ENCODE measurements around the gene FBXO42. TPM values are rescaled to one million over a fixed set of nuclear protein-coding genes. Genes with fewer than 3 reads are reported as not detected.

FBXO42 gene
- total and polyA plus RNA-seq, 2 experiments from 2014 or later, result 6.0 to 20.7 TPM

GRCh38 chr1:16326833-16327404, 25.4 kb downstream of the FBXO42 start:
- Histone ChIP-seq H3K79me2 (replicated peaks; ENCODE audit: insufficient read depth) (peaks cover 81% of the 10 kb centered on the region), H3K9me2 (ENCODE audit: insufficient read depth) (no peaks in the 10 kb centered on the region), H3K4me1 (ENCODE audit: insufficient read depth) (no peaks in the 10 kb centered on the region), H3K27ac (ENCODE audit: low read depth) (no peak overlapping the region), H3K27me3 (ENCODE audit: insufficient read depth) (no peaks in the 10 kb centered on the region), H2AFZ (no peak overlapping the region), H3K36me3 (ENCODE audit: insufficient read depth) (no peaks in the 10 kb centered on the region), H3K4me3 (no peak overlapping the region), H3K4me2 (no peak overlapping the region), H4K20me1 (replicated peaks; ENCODE audit: insufficient read depth) (peaks cover 15% of the 10 kb centered on the region), H3F3A (replicated peaks; ENCODE audit: low read depth) (no peaks in the 10 kb centered on the region)
- no peaks in the 10 kb centered on the region for H3K9me3 Mint-ChIP-seq
- peaks cover 1% of the 10 kb centered on the region for H3K27me3 Mint-ChIP-seq (ENCODE audit: insufficient read depth, low read depth, poor library complexity)
- no peak for DNase-seq (ENCODE audit: low spot score)
- H3K36me3 Mint-ChIP-seq (ENCODE audit: low read depth), result peaks cover 7% of the 10 kb centered on the region
- no peak overlapping the region for H3K4me3 Mint-ChIP-seq
- no peak overlapping the region for H3K27ac Mint-ChIP-seq
- no peaks in the 10 kb centered on the region for H3K4me1 Mint-ChIP-seq
- TF ChIP-seq CREB1 (CRISPR knock-in tag; IDR thresholded peaks at IDR 0.05; ENCODE audit: low read depth), result no peak
- TF ChIP-seq JUNB (IDR thresholded peaks at IDR 0.05; ENCODE audit: unreplicated experiment), result no peak
- TF ChIP-seq REST (IDR thresholded peaks at IDR 0.05; ENCODE audit: unreplicated experiment), result no peak
- no peak for TF ChIP-seq ZNF462 (CRISPR knock-in tag; IDR thresholded peaks at IDR 0.05)
- no peak for TF ChIP-seq ETS1 (IDR thresholded peaks at IDR 0.05)
- no peak for TF ChIP-seq ZNF114 (CRISPR knock-in tag; IDR thresholded peaks at IDR 0.05)
- TF ChIP-seq CTCF (conservative IDR thresholded peaks at IDR 0.05; ENCODE audit: low read depth in 2 of 2), result no peak
- TF ChIP-seq POLR2AphosphoS5 (IDR thresholded peaks at IDR 0.05; ENCODE audit: low read depth), result no peak
- TF ChIP-seq STAT1 (IDR thresholded peaks at IDR 0.05; ENCODE audit: unreplicated experiment), result no peak
- no peak for TF ChIP-seq ZNF331 (CRISPR knock-in tag; IDR thresholded peaks at IDR 0.05; ENCODE audit: low read depth)
- TF ChIP-seq NANOG (IDR thresholded peaks at IDR 0.05; ENCODE audit: borderline replicate concordance), result no peak
- no peak for TF ChIP-seq EZH2 (IDR thresholded peaks at IDR 0.05; ENCODE audit: low read depth, unreplicated experiment)
- ATAC-seq, result no peak
